Keratinocyte (primary cell): ENCODE data around the gene PRR20G.

ENCODE experiments used
- CTCF ChIP-seq, 3 experiments: IDR thresholded peaks in 1 of 3; conservative IDR thresholded peaks in 1 of 3; optimal IDR thresholded peaks in 1 of 3; 2 replicates in 2 of 3; 3 replicates in 1 of 3; pipeline versions ENCODE3 to v1.5.1; 2011; ENCODE audit warnings: low read length in 3 of 3, mild to moderate bottlenecking in 3 of 3, moderate library complexity in 2 of 3, control low read depth in 1 of 3, inconsistent platforms in 1 of 3; ENCODE audit not compliant: insufficient read depth in 2 of 3; ENCODE audit errors: extremely low read depth in 1 of 3
- EZH2 ChIP-seq: IDR thresholded peaks from one replicate; pipeline ENCODE4 v1.6.1; 2012; ENCODE audit warnings: inconsistent platforms, mild to moderate bottlenecking, low read length, moderate library complexity

GRCh38 chr3:127329631-127330285 lies 41.9 kb upstream of the PRR20G start:
- TF ChIP-seq CTCF (optimal IDR thresholded peaks at IDR 0.05 in 1 of 3, IDR thresholded peaks at IDR 0.05 in 1 of 3, conservative IDR thresholded peaks at IDR 0.05 in 1 of 3; ENCODE audit: extremely low read depth in 1 of 3, insufficient read depth in 2 of 3, low read length in 3 of 3) (no peak), EZH2 (no peak)
